GM23248 (cell line): ENCODE measurements around the gene UPK3A.

Source experiments
- EZH2 ChIP-seq: fragments of 200-600 bp; sonication (generic); IDR thresholded peaks from 2 replicates; pipeline ENCODE4 v1.6.1; 2018; ENCODE audit warnings: antibody characterized with exemption, mild to moderate bottlenecking; ENCODE audit not compliant: insufficient read depth, poor library complexity, severe bottlenecking
- EZH2phosphoT487 ChIP-seq: fragments of 200-600 bp; sonication (generic); IDR thresholded peaks from 2 replicates; pipeline ENCODE4 v1.6.1; 2018; ENCODE audit warnings: antibody characterized with exemption, moderate library complexity, mild to moderate bottlenecking, low read depth; ENCODE audit not compliant: insufficient read depth

DNA sequence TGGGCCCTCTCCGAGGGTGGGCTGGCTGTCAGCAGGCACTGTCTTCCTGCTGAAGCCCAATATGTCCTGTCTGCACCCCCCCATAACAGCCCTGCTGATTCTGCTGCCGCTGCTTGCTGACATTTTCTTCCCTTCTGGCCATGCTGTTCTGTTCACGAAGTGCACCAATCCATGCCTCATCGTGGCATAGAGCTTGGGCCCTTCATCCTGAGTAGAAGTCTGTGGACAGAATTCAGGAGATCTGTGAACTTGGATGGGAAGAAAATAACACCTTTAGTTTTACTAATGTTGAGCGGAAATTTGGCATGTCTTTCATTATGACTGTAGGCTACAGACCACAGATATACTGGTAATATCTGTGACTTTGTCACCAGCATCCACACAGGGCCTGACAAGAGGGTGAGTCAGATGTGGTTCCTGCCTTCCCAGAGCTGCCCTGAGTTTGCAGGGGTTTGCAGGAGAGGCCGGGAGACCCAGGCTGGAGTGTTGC, 29.9 kb upstream of the UPK3A start:
- TF ChIP-seq EZH2phosphoT487: no peak
- no peak for TF ChIP-seq EZH2
